GM19023 (cell line): ENCODE data around the gene FLVCR2.

Experiments used
- ATAC-seq: cut with Tn5 transposase; IDR thresholded peaks from one replicate; pipeline ENCODE4 v1.9.1; 2021; ENCODE audit warnings: mild to moderate bottlenecking, moderate library complexity; ENCODE audit not compliant: unreplicated experiment

FLVCR2 gene

DNA sequence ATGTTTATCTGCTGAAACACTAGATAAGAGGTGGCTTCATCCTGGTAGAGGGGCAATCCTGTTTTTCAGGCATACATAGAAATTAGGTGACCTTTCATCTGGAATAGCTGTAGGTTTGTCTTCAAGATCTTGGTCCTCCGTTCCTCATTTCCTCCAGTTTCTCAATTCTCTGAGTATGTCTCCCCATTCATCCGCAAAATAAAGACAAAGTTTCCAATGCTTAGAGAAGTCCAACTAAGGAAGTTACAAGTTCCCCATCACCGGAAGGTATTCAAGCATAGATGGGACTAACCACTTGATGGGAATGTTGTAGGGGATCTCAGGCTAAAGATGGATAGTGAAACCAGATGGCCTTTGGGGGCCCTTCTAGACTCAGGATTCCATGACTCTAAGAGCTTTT lies 48.0 kb downstream of the FLVCR2 start:
- ATAC-seq = no peak

- ATAC-seq = no peak
These were observed 48.4 kb downstream of the FLVCR2 start for GRCh38 chr14:75626863-75627262.

GRCh38 chr14:75627406-75627805 lies 49.0 kb downstream of the FLVCR2 start:
- ATAC-seq = no peak

DNA sequence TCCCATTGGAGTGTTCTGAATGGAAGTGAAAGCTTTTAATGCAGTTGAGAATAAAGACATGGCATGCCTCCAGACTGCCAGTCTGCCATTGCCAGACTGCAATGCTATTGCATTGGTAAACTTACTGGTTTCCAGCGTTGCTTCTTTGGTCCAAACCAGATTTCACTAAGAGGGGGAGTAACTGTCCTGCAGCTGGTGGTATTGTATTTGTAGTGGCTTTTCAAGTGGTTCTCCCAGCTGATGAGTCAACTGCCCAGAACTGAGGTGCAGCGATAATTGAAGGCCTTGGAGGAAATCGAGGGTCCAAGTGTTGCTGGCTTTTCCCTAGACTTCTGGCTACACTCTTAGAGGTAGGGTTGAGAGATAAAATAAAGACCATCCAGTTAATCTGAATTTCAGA lies 50.4 kb downstream of the FLVCR2 start:
- no peak for ATAC-seq

DNA sequence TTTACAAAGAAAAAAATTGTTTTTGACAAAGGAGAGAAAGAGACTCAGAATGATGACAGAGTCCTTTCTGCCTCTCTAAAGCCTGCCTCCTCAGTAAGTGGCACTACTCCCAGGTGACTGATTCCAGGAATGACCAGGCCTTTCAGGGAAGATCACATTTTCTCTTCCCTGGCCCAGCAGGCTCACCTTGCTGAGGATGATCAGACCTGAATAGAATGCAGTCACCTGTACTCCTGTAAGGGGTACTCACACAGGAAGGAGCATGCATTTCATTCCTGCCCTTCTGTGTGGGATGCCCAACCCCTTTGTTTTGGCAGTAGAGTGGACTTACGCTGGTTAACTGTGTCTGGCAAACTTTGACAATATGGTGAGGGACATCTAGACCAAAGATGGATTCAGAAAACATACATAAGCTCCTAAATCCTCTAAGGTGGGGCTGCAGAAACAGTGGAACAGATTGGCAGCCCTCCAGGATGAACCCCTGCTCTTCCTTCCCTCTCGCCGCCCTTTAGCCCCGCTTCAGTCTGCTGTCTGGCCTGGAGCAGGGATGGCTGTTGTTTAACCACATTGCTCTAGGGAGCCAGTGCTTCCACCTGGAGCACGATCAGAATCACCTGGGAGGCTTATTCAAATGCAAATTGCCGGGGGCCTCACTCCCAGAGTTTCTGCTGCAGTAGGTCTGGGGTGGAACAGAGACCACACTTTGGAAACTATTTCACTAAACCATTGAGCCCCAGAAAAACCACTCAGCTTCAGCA lies 52.5 kb downstream of the FLVCR2 start:
- ATAC-seq = no peak

DNA sequence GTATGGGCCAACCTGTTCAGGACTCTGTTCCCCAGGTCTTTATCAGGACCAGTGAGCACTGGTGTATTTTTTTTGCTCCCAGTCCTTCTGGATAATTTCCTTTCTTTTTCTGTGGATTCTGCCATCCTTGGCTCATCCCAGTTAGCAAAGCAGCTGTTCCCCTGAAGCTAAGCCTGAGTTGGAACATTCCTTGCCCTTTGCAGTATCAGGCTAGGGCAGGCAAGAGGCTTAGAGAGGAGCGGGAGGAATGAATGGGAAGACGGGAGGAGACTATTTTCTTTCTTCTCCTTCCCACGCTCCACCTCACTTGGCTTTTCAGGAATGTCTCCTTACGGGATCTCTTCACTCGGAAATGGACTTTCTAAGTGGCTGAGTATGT lies 53.0 kb downstream of the FLVCR2 start:
- no peak for ATAC-seq

DNA sequence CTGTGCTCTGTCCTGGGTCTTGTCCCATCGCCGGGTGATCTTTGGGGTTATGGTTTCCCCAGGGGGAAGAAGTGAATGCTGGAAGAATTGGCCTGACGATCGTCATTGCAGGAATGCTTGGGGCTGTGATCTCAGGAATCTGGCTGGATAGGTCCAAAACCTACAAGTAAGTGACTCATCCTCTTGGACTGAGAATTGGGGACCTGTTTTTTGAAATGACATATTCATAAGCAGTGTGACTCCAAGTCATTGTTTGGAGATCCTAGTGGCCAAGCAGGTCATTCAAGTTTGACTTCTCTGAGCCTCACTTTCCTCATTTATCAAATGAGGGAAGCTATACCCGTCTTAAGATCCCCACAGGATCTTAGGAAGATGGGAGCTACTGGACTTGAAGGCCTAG lies 56.4 kb downstream of the FLVCR2 start:
- ATAC-seq = no peak

GRCh38 chr14:75636100-75636692 lies 57.8 kb downstream of the FLVCR2 start:
- no peak for ATAC-seq

DNA sequence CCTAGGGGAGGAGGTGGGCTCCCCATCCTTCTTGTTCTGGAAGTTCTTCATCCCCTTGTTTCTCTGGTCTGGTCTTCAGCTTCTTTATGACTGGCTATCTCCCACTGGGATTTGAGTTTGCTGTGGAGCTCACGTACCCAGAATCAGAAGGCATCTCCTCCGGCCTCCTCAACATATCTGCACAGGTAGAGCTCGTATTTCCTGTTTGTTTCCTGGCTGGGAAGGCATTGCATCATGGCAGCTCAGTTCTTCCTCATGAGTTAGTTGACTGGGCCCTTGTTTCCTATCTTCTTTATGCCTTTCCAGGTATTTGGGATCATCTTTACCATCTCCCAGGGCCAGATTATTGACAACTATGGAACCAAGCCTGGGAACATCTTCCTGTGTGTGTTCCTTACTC lies 62.5 kb downstream of the FLVCR2 start:
- no peak for ATAC-seq

DNA sequence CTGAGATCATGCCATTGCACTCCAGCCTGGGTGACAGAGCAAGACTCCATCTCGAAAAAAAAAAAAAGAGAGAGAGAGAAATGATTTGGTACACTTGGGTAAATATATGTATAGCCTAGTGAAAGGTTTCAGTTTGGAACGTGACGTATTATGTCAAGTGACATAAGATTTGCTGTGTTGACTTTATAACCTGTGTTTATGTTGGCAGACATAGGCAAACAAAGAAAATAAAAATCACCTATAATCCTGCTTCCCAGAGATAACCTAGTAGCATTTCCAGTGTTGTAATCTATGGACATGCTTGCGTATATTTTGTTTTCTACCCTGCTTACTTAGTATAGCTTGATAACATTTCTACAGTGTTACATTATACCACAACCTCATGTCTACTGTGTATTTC lies 65.6 kb downstream of the FLVCR2 start:
- no peak for ATAC-seq

DNA sequence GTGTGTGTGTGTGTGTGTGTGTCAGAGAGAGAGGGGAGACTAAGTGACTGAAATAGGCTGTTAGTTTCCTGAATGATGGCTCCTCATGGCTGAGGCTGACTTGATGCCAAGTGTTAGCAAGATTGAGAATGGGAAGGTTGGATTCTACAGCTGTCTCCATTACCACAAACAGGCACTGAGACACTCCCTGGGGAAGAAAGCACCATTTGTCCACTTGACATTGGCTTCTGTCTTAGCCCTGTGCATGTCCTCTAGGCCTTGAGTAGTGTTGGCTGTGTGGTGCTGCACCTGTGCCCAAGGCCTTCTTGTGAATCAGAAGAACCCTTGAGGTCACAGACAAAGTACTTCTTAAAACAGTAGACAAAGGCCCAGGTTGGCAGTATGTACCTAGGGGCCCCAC lies 66.6 kb downstream of the FLVCR2 start:
- no peak for ATAC-seq

- no peak for ATAC-seq
These were observed 68.3 kb downstream of the FLVCR2 start for GRCh38 chr14:75646762-75647161.

- ATAC-seq = no peak
These were observed 69.2 kb downstream of the FLVCR2 start for GRCh38 chr14:75647640-75648039.

- no peak for ATAC-seq
These were observed 69.8 kb downstream of the FLVCR2 start for GRCh38 chr14:75648066-75648838.

DNA sequence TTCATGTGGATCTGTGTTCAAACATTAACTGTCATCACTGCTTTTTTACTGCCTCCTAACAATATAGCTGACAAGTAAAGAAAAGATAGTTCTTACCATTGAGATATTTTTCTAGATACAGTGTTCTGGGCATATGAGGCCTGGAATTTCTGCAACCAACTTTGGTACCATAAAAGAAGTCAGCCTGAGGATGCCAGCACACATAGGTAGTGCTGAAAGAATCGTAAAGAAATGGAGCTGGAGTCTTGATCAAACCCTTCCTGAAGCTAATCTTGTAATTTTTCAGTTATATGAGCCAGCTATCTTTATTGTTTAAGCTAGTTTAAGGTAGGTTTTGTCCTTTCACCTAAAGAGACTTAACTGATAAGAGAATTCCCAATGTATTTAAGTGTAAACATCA lies 70.9 kb downstream of the FLVCR2 start:
- ATAC-seq = no peak

GRCh38 chr14:75649773-75650172 lies 71.4 kb downstream of the FLVCR2 start:
- no peak for ATAC-seq

- ATAC-seq = no peak
These were observed 72.0 kb downstream of the FLVCR2 start for GRCh38 chr14:75650253-75651058.

DNA sequence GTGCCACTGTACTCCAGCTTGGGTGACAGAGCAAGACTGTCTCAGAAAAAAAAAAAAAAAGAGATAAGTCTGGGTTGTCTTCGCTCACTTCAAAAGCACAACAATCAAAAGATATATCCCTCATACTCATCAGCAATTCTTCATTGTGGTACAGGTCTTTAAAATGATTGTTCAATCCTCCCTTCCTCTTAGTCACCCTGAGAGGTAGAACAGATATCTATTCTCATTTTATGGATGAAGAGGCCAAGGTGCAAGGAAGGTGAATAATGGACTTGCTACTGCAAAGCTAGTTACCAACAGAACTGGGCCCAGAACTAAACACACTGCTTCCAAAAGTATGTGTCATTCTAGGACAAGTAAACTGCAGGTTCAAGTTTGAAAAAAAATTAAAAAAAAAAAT lies 75.1 kb downstream of the FLVCR2 start:
- no peak for ATAC-seq

DNA sequence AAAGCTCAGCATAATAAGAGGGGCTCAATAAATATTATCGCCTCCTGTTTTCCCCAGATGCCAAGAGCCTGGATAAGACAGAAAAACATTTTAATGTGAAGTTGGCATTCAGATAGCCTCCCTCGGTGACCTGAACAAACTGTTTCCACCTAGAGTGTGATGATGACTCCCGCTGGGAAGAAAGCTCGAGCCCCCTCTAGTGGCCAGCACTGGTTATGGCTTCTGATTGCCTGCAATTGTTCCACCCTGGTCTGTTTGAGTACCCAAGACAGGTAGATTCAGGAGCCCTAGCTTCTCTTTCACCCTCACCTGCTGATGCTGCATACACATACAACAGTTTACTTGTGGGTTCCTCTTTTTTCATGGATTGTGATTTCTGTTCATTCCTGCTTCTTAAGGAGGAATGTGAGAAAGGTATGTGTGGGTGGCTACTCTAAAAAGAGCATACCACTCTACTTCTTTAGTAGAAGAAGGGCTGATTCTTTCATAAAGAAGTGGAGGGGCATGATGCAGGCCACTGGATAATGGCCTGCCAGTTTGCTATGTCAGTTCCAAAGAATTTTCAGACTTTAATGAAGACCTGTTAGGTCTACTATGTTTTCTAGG lies 75.8 kb downstream of the FLVCR2 start:
- ATAC-seq = peak; percentile 70

- no peak for ATAC-seq
These were observed 76.8 kb downstream of the FLVCR2 start for GRCh38 chr14:75655235-75655634.

DNA sequence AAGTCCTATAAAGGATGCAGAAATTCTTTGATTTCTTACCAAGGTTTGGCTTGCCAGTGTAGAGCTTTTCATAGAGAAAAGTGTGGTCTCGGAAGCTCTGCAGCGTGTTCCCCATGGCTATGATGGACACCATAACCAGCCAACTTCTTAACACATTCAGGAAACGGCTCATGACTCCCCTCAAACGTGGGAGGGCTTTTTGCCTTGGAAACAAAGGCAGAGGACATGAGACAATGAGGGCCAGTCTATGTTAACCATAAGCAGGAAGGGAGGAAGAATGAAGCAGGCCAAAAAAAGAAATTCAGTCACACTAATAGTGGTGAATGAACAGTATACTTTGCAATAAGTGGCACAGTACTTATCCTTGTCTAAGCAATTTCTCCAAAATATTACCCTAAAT lies 78.9 kb downstream of the FLVCR2 start:
- no peak for ATAC-seq
